MV-4-11 (cell line): Measurements from ENCODE around the gene RCAN2.
"Not testable (repeated sequence)": the region's sequence is repeated elsewhere in the genome, so short reads cannot be mapped to it uniquely, and the experiment has no call there.

ENCODE experiments used
- DNase-seq: peaks from one replicate; lab custom pipeline; 2025; lab: John Stamatoyannopoulos, UW

RCAN2 gene

DNA sequence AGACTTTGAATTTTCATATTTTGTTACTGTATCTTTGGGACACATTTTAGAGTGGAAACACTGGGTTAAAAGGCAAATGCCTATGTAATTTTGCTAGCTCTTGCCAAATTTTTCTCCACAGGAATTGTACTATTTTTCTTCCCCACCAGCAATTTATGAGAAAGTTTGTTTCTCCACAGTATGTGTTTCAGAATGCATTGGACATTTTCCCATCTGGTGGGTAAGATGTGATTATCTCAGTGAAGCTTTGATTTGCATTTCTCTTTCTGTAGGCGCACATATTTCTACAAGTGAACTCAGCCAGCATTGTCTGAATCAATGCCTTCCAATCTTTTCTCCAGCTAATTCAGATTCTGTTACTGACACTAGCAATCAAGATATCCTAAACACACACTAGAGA lies 157.8 kb downstream of the RCAN2 start:
- no peak for DNase-seq

DNA sequence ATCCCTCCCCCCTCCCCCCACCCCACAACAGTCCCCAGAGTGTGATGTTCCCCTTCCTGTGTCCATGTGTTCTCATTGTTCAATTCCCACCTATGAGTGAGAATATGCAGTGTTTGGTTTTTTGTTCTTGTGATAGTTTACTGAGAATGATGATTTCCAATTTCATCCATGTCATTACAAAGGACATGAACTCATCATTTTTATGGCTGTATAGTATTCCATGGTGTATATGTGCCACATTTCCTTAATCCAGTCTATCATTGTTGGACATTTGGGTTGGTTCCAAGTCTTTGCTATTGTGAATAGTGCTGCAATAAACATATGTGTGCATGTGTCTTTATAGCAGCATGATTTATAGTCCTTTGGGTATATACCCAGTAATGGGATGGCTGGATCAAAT lies 158.8 kb downstream of the RCAN2 start:
- DNase-seq: not testable (repeated sequence)

DNA sequence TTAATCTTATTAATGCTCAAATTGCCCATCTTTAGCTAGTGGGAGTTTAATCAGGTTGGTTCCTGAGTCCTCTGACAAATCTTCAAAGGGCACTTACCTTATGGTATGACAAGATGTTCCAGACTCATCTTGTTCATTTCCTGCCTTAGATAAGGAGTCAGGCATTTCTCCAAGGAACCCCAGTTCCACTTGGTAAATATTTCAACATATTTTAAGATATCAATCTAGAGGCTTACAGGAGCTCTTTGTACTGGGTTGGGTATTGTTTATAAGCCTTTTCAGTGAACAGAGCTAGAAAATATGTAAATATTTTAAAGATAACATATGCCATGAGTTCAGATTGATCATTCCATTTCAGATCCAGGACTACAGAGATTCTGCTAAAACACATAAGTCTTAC lies 159.8 kb downstream of the RCAN2 start:
- DNase-seq: no peak

DNA sequence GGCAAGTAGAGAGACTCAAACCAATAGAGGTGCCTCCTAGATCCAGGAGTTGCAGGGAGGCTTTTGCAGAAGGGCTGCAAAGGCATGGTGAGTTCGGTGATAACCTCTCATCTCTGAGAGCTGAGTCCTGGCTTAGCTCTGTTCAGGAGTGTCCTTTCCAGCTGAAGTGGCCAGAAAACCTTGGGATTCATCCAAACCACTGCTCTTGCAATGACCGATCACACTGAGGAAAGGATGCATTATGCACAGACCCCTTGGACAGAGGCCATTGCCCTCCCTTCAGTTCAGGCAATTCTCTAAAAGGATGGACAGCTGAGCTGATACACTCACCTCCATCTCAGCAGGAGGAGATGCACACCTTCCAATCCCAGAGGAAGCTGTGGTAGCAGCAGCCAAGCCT lies 161.7 kb downstream of the RCAN2 start:
- no peak for DNase-seq

DNA sequence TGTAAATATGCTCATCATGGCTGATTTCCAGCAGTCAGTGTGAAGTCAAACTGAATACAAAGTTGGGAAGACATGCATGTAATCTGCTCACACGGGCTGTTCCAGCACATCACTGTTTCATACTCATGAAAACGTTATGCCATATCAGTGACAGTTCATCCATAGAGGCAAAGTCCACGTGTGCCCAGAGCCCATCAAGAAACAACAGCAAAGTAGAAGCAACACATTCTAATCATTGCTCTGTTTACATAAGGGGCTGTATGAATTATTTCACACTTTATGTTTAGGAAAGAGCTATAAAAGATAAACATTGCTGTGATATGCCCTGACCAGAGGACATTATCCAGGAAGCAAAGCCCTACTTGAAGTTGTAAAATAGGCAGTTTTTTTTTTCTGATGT lies 163.5 kb downstream of the RCAN2 start:
- DNase-seq: no peak

DNA sequence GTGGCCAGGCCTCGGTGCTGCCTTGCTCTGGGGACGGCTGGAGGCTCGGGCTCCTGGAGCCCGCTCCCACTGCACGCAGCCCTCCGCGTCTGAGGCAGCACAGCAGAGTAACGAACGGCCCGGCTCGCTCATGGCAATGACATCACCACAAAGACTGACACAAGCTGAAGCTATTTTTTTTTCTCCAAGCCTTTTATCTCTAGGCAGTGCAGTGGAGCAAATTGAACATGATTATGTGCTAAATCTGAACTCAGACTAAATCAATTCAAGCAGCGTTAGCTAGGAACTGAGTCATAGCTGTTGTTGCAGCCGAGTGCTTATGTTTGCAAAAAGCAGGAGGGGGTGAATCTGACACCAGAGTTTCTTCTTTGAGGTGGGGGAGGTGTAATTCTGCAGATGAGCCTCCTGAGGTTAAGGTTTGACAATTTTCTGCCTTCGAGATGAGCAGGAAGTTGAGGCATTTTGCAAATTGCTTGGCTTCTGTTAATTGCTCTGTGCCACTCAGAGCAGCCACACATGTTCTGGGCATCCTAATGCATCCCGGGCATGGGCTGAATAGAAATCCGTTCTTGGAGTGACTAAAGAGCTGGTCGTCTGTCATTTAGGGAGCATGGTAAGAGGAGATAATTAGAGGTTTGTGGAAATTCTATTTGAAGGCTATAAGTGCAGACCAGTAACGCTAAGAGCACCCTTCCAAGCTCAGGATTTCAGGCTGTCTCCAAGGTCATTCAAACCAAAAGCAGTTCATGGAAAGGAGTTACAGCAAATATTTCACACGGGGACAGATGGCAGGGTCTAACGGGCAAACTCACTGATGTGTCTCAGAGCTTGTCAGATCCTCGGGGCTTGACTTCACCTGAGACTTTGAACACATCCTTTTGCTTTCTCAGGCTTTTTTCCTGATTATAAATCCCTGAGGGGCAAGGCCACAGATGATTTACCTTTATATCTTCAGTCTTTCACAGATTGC lies 165.4 kb downstream of the RCAN2 start:
- no peak for DNase-seq

DNA sequence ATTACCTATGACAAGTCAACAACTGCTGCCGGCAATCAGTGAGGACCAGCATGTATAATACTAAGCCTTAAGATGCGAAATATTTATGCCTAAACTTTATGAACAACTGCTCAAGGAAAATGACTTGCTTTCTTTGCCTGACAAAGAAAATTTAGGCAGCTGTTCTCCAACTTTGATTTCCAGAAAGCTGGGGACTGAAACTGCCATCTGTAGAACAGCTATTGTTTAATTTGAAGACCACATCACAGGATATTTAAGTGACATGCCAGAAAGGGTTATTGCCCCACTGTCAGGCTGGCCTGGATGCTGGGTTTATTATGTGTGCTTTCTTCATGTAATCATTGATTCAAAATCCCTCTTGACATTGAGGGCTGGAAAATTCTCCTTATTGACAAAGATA lies 166.5 kb downstream of the RCAN2 start:
- no peak for DNase-seq

DNA sequence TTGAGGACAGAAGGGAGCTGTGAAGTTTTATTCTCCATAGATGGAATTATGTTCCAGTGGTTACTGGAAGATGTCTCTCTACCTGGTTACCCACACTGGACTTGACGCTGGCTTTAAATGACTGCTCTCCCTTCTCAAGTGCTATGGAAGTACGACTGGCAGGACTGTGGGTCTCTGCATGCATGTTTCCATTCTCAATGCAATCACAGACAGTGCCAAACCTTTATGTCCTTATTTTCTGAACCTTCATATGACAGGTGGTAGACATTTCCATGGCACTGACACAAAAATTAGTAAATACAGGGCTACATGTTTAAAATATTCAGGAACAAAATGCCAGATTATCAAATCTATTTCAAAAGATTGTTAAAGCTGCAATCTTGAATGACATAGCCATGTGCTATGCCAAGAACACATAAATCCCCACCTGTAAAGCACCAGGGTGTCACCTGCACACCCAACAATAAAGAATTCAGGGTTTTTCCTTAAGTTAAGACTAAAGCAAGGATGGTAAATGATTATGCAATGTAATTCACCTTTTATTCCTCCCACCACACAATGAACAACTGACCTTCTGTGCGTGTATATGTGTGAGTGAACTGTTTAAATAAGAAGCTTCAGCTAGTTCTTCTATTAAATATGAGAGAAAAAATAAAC lies 167.2 kb downstream of the RCAN2 start:
- no peak for DNase-seq

DNA sequence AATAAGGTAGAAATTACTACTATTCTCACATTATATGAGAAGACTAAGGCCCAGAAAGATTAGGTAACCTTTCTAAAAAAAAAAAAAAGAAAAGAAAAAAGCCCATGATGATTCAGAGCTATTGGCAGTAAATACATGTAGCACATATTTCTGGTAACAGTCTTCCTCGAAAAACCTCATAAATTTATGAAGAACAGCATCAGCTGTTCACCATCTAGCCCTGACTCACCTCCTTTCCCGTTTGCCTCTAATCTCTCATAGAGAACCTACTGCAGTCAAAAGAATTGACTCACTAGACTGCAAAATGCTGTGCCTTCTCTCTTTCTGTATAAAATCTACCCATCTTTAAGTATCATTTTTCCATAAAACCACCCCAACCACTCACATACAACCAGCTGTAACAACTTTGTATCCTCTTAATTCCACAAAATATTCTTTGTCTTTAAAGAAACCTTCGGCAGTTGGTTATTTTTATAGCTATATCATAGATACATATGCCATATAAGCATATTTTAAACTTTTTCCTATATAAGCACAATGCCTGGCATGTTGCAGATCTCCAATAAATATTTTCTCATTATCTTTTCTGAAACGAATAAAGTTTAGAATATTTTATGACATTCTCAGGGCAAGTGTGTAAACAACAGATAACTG lies 167.8 kb downstream of the RCAN2 start:
- DNase-seq: peak; percentile 7

DNA sequence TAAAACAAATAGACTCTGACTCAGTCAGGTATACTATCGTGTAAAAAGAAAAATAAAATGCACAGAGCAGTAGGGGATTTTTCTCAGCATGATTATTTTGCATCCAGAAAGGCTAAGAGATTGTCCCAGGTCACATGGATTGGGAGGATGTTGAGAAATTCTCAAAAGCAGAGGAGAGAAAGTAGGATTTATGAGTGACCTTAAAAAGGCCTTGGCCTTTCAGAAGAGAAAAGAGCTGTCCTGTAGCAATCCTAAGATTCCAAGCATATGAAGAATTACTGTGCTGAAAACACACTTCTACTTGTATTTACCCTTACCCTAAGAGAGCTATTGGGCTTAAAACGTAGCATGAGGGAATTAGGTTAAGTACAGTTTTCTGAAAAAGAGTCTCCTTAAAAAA lies 170.7 kb downstream of the RCAN2 start:
- no peak for DNase-seq

DNA sequence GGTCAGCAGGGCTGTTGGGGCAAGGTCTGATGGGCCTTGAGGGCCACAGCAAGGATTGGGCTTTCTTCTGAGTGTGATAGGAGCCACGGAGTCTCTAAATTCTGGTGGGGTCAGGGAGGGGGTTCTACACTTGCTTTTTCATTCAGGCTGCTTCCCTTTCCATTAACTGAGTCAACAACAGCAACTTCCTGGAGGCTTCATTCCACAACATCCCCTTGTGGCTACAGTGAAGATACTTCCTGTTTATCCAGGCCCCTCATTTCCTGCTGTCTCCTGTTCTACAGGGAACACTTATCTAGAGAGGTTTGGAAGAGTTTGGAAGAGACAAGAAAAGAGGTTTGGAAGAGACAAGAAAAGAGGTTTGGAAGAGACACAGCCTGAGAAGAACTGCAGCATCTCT lies 175.7 kb downstream of the RCAN2 start:
- no peak for DNase-seq

DNA sequence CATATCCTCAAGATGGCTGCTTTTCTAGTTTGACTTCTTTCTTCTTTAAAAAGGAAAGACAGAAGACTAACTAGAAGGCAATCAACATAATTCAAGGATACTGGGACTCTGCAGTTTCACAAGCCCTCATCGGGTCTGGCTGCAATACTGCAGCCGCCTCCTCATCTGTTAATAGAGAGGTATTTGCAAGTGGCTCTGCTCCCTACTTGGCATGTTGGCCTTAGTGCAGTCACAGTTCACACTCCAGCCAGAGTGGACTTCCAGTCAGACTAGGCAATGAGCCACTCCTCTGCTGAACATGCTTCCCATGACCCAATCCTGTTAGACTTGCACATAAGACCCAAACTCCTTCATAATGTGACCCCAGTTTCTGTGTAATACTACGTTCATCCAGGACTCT lies 178.6 kb downstream of the RCAN2 start:
- no peak for DNase-seq

DNA sequence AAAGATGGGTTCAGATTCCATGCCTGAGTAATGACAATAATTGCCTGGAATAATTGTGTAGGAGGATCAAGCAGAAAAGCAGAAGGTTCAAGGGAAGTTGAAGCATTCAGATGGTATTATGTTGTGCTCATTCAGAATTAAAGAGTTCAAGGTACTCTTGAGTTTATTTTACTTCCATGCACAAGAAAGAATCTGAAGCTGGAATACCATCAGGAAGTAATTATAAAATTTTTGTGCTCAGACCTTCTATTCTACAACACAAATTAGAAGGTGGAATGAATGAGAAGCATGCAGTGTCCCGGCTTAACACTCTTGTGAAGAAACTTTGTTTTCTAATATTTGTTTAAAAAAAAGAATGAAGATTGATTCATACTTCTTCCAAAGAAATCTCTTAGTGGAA lies 181.1 kb downstream of the RCAN2 start:
- no peak for DNase-seq

DNA sequence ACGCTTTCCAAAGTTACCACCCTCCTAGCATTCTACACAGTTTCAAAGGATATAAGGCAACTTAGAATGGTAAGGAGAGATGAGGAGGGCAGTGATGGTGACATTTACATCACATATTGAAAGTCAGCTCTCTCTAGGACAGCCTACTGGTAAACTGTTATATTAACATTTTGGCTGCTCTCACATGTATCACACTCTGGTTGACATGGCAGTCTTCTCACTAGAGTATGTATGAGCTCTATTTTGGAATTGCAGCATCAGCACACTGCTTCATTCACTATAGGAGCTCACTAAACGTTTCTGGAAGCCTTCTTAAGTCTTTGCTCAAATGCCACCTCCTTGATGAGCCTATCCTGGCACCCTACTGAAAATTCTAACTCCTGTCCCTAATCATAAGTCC lies 184.8 kb downstream of the RCAN2 start:
- DNase-seq: no peak

DNA sequence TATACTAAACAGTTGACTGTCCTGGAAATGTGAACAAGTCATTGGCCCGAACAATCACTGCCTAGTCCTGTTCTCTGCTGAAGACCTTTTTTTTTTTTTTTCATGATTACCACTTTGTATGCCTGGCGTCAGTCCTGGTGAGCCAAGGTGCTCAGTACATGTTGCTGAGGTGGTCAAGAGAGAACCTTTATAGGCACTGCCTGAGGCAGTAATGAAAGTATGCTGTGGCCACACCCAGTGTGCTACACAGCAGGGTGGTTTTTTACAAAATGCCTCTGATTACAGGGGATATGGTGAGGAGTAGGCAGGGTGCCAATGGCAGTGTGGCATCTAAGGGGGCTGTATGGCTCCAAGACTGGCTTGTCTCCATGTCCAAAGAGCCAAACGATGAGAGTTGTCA lies 185.4 kb downstream of the RCAN2 start:
- DNase-seq: no peak

DNA sequence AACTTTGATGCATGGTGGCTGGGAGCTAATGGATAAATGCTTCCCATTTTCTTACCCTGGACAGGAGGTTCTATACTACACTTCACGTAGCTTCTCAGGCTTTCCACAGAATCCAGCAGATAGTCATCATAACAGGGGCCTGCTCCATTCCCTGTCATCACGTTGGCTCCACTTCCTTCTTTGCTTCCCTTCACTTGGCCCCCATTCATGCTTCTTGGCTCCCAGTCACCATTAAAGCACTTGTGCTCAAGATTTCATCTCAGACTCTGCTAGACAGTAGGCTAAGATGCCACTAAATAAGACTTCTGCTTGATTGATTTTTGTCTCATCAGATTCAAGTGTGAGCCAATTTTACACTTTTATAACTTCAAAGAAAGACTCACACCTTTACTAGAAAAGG lies 186.0 kb downstream of the RCAN2 start:
- DNase-seq: no peak

DNA sequence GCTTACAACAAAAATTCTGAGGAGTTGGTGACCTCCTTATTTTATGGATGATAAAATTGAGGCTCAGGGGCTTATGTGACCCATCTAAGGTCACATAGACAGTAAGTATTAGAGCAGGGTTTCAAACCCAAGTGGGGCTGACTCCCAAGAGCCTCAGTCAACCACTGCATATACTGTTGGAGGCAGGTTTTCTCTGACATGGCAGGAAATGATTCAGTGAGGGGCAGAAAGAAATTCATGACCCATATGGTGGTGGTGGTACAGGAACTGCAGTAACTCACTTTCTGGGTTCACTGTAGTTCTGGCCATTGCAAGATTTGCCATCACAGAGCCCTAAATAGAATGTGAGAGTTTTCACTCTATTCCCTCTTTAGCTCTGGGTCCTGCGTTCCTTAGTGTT lies 188.4 kb downstream of the RCAN2 start:
- no peak for DNase-seq

DNA sequence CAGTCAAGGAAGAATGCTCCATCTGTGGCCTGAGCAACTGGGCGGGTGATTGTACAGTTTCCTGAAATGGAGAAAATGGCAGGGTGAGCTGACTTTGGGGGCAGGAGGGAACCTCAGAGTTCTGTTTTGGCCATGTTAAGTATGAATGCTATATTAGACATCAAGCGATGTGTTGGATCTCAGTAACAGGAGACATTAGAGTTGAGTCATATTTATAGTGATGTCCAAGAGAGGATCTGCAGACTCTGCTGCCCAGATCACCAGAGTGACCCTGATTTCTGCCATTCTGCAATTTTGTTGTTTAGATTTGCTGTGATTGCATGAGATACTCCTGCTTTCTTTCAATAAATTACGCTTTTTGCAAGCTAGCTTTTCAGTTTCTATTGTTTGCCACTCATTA lies 189.1 kb downstream of the RCAN2 start:
- DNase-seq: no peak

DNA sequence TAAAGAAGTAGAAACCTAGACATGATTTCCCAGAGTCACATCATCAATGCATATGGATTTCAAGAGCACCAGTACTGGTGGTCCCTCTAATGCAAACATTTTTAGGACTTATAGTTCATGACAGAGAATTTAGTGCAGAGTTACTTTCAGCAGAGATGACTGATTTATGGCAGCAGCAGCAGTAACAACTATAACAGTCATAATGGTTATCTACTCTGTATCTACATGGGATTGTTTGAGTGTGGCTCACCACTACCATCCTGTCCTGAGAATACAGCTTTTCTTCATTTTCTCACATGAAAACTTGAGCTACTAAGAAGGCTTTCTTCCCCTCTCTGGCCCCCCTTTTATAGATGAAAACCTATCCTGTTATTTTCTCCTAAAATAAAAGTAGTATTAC lies 192.0 kb downstream of the RCAN2 start:
- DNase-seq: no peak

DNA sequence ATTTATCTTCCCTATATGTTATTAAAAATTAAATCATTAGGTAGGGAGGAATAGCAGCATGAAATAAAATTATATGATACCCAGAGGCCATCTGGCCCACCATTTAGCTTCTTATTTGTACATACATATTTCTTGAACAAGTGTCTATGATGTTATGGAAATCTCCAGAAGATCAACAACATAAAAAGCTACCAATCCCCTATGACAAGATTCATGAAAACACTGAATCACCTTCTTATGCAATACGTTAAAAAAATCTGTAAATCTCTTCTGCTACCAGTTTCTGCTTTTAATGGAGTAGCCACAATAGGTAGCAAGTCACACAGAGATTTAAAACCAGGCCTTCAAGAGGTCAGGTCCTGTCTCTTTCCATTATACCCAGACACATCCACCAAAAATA lies 194.7 kb downstream of the RCAN2 start:
- no peak for DNase-seq

DNA sequence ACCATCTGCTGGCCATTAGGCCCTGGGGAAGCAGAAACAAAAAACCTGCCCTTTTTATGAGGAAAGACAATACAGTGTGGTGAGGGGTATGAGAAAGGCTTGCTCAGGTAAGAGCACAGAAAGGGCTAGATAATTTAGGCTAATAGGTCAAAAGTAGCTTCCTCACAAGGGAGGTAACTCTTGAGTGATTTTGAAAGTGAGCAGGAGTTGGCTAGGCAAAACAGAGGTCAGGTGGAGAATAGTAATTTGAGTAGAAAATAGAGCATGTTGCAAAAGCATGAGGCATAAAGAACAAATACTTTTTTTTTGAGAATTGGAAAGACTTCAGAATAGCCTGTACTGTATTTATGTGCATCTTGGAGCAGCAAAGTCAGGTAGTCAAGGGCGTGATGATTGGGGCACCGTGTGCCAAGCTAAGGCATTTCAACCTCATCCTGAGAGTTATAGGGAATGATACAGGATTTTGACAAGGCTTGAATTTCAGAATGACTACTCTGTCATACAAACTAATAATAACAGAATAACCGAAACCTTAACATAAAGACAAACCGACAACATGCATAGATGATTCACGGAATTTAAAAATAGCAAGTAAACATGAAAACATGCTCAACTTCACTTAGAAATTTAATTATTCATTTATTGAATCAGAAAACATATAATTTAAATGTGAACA lies 197.5 kb downstream of the RCAN2 start:
- DNase-seq: no peak

DNA sequence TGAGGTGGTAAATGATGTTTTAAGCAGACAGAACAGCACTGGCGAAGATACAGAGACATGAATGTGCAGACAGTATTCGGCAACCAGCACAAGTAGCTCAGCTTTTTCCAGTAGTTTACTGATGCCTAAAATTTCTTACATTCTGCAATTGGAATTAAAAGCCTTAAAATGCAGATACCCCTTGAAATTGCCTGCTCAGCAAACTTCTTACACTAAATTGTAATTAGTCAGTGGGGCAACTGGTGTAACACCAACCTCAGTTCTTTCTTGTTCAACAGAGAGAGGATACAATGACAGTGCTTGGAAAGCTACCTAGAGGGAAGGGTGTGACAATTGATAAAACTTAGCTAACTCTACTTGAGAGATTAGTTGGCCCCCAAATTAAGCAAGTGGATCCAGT lies 199.4 kb downstream of the RCAN2 start:
- no peak for DNase-seq

DNA sequence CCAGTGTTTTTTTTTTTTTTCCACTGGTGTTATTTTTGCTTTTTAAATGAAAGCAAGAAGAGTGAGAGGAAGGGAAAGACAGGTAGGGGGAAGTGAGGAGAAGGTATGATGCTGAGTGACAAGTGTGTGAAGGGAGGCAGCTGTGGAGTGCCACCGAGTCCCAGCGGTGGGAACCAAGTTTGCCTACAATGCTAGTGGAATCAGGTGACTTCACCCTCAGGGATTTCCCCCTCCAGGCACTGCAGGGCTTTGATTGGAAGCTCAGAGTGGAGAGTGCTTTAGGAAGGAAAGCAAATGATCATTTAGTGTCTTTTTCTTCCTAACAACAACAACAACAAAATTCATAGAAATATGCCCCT lies 200.0 kb downstream of the RCAN2 start:
- no peak for DNase-seq
